Suprapubic skin (tissue), 4 donors: ENCODE measurements around the gene PPP1R2.

Source experiments
- CTCF ChIP-seq, 2 donors: fragments of 200-600 bp in 1 of 2; fragments of 450-650 bp in 1 of 2; sonication (generic) in 1 of 2; IDR thresholded peaks; one replicate each; pipeline ENCODE4 v1.5.1; 2016 to 2019; ENCODE audit warnings: antibody characterized with exemption in 2 of 2, mild to moderate bottlenecking in 1 of 2, moderate library complexity in 1 of 2
- EP300 ChIP-seq: sonication (generic); formaldehyde crosslinking; IDR thresholded peaks from one replicate; pipeline ENCODE4 v1.6.1; 2017; ENCODE audit warnings: antibody characterized with exemption
- POLR2A ChIP-seq, 2 donors: fragments of 450-650 bp; IDR thresholded peaks; one replicate each; pipeline ENCODE4 v1.6.1; 2017; ENCODE audit warnings: antibody characterized with exemption in 2 of 2, mild to moderate bottlenecking in 2 of 2, moderate library complexity in 2 of 2
- POLR2AphosphoS5 ChIP-seq, 3 donors: sonication (generic); formaldehyde crosslinking; IDR thresholded peaks; one replicate each; pipeline ENCODE4 v1.6.1; 2017; ENCODE audit warnings: antibody characterized with exemption in 3 of 3

- TF ChIP-seq CTCF (IDR thresholded peaks at IDR 0.05): no peak
- no peak for TF ChIP-seq POLR2A (IDR thresholded peaks at IDR 0.05)
- no peak for TF ChIP-seq EP300
- no peak for TF ChIP-seq POLR2AphosphoS5 (IDR thresholded peaks at IDR 0.05)
Measured at GRCh38 chr3:195544634-195545033, 1.5 kb upstream of the PPP1R2 start.
